GM18499 (cell line): ENCODE results near the gene TUBA1B.
"Not testable (repeated sequence)": the region's sequence is repeated elsewhere in the genome, so short reads cannot be mapped to it uniquely, and the experiment has no call there.

Experiments
- ATAC-seq: cut with Tn5 transposase; IDR thresholded peaks from one replicate; pipeline ENCODE4 v1.9.1; 2021; ENCODE audit warnings: moderate number of reproducible peaks; ENCODE audit not compliant: insufficient read depth, unreplicated experiment

TUBA1B gene

DNA sequence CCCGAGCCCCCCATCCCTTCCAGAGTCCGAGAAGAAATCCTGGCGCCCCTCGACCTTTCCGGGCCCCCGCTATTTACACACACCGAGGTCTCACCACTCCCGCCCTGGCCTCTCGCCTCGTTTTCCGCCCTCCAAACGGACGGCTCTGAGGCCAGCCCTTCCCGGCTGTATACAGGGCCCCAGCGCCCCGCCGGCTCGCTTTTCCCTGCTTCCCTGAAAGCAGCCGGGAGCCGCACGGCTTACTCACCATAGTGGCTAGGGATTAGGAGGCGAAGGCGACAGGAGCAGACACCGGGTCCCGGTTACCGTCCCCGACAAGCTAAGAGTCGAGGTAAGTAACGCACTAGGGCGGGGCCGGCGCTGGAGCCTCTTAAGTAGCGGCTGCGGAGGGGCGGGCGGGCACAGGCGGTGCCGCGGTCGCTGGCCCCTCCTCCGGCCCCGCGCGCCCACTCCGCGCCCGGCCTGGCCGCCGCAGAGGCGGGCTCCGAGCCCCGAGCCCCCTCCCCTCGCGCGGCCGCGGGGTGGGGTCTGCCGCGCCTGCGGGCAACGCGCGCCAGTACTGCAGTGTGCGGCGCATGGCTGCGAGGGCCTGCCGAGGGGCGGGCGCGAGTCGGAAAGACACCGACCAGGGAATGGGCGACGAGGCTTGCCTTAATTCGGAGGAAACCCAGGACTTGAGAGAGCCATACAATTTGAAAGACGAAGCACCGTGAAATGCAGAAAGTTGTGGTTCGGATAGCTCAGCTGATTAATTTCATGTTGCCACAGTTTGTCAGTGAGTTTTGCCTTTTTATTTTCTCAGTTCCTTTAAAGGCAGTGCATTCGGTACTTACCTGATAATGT, at the start of gene TUBA1B:
TUBA1B (minus strand) TSS at position 345 of the 843 bp plus-strand sequence; CDS start at position 250, 95 bp downstream.
- ATAC-seq, result no peak

DNA sequence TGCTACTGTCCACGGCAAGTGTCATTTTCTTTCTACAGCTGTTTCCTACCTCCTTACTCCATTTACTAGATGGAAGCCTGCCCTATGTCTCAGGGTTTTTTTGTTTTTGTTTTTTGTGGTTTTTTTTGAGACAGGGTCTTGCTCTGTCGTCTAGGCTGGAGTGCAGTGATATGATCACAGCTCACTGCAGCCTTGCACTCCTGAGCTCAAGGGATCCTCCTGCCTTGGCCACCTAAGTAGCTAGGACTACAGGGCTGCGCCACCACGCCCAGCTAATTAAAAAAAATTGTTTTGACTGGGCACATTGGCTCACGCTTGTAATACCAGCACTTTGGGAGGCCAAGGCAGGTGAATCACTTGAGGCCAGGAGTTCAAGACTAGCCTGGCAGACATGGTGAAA, 43.0 kb upstream of the TUBA1B start:
- no peak for ATAC-seq

DNA sequence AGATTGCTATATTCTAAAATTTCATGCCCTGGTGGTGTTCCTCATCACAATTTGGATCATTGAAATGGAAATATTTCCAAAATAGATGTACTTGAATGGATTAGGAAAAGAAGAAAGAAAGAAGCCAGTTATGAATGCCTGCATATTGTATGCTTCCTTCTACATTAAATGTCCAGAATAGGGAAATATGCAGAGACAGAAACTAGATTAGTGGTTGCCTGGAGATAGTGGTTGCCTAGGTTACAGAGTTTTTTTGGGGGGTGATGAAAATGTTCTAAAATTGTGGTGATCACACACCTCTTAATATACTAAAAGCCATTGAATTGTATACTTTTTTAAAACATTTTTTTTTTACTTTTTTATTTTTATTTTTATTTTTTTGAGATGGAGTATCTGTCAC, 39.7 kb upstream of the TUBA1B start:
- no peak for ATAC-seq

DNA sequence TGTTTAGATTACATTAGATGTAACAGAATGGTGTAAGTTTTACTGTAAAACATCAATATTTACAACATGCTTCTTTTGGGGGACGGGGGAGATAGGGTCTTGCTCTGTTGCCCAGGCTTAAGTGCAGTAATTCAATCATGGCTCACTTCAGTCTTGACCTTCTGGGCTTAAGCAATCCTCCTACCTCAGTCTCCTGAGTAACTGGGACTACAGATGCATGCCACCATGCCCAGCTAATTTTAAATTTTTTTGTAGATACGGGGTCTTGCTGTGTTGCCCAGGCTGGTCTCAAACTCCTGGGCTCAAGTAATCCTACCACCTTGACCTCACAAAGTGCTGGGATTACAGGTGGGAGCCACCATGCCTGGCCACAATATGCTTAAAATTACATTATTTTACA, 33.9 kb upstream of the TUBA1B start:
- ATAC-seq, result no peak

DNA sequence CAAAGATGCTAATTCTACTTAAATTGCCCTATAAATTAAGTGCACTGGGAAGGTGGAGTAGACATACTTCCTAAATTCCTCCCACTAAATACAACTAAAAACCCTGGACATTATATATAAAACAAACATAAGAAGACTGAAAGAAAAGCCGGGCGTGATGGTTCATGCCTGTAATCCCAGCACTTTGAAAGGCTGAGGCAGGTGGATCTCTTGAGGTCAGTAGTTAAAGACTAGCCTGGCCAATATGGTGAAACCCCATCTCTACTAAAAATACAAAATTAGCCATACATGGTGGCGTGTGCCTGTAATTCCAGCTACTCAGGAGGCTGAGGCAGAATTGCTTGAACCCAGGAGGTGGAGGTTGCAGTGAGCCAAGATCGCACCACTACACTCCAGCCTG, 30.7 kb upstream of the TUBA1B start:
- not testable (repeated sequence) for ATAC-seq

DNA sequence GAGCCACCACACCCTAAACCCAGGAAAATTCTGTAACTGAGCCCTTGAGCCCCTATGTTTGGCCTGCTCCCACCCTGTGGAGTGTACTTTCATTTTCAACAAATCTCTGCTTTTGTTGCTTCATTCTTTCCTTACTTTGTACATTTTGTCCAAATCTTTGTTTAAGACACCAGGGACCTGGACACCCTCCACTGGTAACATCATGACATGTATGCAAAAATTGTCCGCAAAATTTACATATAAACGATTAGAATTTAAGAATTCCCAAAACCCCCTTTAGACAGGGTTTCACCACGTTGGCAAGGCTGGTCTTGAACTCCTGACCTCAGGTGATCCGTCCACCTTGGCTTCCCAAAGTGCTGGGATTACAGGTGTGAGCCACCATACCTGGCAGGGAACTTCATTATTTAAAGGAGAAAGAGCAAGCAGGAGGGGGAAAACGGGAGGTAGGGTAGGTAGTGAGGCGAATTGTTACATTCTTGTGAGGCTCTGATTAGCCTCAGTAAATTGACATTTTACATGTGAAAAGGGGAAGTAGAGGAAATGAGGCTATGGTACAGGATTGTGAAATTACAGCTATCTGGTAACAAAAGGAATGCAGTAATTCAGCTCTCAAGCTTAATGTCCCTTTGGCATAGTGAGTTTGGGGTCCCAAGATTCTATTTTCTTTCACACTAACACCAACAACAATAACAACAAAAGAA, 30.0 kb upstream of the TUBA1B start:
- ATAC-seq, result no peak

DNA sequence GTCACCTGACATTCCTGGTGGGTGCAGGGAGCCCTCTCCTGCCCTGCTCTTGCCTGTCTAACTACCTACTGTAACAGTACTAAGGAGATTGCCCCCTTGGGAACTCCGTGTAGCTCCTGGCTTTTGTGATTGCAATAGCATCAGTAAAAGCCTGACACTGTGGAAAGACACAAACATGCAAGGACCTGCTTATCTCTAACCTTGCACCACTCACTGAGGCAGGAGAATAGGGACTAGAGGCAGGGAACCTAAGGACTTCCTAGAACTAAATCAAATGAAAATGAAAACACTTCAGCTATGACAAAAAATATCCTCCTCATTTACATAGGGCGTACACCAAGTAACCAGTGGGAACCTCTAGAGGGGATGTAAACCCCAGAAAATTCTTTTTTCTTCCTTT, 29.2 kb upstream of the TUBA1B start:
- ATAC-seq, result no peak

DNA sequence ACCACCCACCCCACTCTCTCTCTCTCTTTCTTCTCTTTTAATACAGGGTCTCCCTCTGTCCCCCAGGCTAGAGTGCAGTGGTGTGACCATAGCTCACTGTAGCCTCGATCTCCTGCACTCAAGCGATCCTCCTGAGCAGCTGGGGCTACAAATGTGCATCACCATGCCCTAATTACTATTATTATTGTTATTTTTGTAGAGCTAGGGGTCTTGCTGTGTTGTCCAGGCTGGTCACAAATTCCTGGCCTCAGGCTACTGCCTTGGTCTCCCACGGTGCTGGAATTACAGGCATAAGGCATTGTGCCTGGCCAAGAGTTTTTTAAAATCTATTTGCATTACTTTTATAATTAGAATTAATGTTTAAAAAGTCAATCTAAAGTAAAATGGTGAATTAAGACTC, 23.0 kb upstream of the TUBA1B start:
- no peak for ATAC-seq

DNA sequence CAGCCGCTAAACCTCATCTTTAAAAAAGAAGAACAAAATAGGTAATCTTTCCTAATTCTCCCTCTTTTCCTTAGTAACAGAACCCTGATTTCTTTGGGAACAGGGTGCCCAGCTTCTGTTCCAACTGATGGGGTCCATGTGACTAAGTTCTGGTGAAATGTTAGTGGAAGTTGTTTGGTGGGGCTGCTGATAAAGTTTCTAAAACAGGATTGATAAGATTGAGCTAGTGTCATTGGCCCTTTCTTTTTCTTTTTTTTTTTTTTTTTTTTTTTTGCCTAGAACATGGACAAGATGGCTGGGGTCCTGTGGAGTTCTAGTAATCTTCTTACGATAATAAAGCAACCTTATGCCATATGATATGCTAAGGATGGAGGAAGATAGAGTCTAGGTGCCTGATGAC, 16.2 kb upstream of the TUBA1B start:
- no peak for ATAC-seq

DNA sequence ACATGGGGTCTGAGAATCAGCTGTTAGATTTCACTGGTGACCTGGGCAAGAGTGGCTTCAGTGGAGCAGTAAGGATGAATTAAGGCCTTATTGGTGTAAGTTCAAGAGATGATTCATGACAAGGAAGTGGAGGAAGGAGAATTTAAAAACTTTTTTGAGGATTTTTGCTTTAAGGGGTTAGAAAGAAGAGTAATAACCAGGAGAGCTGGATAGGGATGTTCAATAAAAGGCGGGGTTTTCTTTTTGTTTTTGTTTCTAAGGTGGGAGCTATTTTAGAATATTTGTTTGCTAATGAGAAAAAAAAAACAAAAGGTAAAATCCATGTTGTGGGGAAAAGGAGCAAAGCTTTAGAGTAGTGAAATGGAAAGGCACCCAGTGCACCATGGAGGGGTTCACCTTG, 15.2 kb upstream of the TUBA1B start:
- ATAC-seq, result no peak

DNA sequence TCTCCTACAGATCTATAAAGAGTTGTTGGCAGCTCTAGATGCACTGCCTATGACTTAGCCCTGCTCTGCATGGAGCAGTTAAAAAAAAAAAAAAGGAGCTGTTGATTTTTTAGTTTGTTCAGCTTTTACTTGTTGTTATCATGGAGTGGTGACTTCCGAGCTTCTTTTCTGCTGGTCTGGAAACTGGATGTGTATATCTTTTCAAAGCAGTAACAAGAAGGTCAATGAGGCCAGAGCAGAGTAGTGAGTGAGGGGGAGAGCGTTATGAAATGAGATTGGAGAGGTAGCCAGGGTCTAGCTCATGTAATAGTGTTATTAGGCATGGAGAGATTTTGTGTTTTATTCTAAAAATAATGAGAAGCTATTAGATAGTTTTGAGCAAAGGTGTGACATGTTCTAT, 13.2 kb upstream of the TUBA1B start:
- ATAC-seq, result no peak

DNA sequence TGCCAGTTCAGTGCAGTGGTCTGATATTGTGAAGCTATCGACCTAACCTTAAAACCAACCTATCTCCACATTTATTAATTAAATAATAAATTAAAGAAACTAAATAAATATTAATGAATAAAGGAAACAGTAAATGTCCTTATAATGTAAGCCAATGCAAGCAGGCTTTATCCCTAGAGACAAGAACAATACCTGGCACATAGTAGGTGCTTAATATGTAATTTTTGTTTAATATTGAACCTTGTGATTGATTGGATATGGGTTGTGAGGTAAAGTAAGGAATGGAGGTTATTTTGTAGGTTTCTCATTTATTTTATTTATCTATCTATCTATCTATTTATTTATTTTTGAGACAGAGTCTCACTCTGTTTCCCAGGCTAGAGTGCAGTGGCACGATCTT, 7.8 kb upstream of the TUBA1B start:
- no peak for ATAC-seq

DNA sequence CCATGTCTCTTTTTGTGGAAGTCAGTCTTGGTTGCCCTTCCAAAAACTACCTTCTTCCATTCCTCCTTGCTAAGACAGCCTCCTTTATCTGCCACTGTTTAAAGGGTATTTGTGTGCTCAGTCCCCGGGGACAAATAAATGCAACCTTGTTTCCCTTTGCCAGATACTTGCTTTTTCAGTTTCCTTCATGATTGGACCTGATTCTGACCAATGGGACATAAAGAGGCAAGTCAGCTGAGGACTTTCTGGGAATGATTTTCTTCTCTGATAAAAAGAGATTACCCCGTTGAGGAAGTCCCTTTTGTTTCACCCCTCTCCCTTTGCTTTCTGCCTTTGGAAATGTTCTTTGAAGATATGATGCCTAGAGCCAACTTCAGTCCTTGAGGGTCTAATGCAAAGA, 7.4 kb upstream of the TUBA1B start:
- ATAC-seq, result no peak

DNA sequence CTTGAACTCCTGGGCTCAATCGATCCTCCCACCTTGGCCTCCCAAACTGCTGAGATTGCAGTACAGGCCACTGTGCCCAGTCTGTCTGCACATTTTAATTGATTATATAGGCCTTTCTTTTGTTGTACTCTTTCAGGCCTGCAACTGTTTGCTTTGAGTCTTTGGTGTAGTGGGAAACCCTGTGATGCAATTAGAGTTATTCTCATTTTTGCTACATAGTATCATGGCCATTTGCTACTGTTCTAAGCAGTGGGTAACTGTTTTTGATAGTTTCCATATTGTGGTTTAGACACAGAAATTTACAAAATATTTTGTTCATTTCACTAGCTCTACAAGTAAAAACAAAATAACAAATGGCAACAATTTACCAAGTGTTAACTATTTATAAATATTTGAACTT, 6.3 kb upstream of the TUBA1B start:
- no peak for ATAC-seq

DNA sequence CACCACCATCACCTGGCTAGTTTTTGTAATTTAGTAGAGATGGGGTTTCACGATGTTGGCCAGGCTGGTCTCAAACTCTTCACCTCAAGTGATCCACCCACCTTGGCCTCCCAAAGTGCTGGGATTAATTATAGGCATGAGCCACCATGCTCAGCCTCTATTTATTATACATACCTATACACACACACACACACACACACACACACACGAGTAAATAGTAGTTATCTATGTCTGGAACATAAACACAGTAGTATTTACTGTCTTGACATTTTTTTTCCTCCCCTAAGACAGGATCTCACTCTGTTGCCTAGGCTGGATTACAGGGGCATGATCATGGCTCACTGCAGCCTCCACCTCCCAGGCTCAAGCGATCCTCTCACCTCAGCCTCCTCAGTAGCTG, 5.8 kb upstream of the TUBA1B start:
- not testable (repeated sequence) for ATAC-seq

DNA sequence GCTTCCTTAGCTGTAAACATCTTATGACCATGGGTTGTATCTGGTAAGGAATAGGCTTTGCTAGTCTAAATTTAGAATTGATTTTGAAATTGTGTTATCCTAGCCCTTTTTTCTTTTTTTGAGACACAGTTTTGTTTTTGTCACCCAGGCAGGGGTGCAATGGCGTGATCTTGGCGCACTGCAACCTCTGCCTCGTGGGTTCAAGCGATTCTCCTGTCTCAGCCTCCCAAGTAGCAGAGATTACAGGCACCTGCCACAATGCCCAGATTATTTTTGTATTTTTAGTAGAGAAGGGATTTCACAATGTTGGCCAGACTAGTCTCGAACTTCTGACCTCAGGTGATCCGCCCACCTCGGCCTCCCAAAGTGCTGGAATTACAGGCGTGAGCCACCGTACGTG, 2.4 kb upstream of the TUBA1B start:
- no peak for ATAC-seq

DNA sequence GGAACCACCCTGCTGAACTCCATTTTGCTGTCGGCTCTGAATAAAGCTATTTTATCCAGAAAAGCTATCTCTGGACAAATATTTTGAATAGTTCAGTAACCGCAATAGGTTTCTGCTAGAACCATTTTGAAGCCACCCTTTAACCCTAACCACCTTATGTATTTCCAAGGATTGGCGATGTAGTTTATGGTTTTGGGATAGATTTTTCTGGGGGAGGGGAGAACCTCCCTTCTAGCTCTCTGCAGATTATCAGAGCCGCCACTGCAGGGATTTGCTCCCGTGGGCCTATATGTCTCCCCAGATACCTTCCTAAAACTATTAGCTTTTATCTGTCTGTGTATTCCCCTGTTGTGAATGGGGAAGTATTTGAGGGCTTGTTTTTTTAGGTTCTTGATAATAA, 1.8 kb upstream of the TUBA1B start:
- no peak for ATAC-seq

DNA sequence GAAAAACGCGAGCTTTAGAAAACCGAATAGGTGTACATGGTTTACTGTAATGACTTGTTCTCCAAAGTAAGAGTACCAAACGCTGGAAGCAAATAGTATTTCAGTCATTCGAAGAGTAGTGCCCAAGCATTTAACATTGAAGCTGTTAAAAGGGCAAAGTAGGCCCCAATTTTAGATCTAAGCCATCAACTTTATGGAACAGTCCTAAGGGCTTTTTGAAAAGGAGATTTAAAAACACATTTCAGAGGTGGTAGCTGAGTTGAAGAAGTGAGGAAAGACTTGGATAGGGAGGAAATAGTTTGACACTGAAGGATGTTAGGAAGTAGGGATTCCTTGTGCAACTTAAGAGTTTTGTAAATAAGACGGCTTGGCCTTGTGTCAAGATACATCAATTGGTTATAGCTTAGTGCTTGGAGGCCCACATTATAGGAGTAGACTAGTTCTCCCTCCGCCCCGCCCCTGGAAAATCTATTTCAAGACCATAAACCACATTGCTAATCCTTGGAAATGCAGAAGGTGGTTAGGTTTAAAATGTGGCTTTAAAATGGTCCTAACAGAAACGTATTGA, 783 bp upstream of the TUBA1B start:
- ATAC-seq, result no peak

DNA sequence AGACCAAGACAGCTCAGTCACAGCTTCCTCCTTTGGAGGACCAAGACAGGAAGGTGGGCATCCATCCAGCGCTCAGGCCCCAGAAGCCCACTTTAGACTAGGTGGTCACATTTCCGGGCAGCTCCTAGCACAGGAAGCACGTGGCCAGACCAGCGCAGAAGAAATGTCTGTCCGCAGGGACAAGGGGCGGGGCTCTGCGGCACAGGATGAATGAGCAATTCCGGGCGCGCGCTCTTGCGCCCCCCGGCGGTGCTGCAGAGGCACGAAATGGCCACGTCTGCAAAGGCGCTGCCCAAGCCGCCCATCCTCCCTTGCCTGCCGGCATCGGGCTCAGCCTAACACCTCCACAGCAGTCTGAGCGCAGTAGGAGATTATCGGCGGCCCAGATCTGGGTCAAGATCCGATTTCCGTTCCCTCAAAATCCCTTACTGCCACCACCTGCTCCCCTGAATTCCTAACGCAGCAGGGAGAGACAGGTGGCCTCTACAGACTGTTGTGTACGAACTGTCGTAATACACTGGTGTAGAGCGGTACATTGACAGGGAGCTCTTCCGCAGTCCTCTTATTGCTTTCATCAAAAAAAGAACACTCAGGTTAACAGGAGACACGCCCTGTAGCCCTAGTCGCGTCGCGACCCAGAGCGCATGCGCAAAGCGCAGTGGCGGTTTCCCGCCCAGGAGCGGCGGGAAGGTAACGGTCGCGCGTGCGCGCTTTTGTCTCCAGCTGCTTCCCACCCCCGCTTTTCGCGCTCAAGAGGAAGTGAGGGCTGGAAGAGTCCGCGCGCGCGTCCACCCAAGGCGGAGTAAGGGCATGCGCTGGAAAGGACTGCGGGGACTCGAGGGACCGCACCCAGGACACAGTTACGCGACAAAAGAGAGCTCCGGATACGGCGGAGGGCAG, 794 bp downstream of the TUBA1B start:
- peak; percentile 55 for ATAC-seq

DNA sequence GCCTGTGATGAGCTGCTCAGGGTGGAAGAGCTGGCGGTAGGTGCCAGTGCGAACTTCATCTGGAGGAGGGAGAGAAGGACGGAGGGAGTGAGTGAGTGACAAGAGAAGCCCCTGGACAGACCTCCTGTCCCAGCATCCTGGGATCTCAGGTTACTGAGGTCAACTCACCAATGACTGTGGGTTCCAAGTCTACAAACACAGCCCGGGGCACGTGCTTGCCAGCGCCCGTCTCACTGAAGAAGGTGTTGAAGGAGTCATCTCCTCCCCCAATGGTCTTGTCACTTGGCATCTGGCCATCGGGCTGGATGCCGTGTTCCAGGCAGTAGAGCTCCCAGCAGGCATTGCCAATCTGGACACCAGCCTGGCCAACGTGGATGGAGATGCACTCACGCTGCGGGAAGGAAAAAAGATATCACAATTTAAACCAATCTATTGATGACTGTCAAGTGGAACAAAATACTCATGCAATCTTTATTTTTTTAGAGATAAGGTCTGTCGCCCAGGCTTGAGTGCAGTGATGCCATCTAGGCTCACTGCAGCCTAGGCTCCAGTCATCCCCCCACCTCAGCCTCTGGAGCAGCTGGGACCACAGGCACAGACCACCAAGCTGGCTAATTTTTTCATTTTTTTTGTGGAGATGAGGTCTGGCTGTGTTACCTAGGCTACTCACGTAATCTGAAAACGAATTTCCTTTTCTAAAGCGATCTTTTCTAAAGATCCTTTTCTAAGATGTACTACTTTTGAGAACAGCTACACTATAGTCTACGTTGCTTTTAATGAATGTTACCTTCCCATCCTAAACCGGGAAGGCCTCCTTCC, 1.7 kb downstream of the TUBA1B start:
- no peak for ATAC-seq
